ENCODE data around the gene USP10.
A peak's percentile ranks its signal among the peaks of the same experiment; 100 is the strongest.

The USP10 gene

GRCh38 chr16:84819644-84820304 lies 120.0 kb downstream of the USP10 start, which contains the start of gene CRISPLD2 (continued):
- no peak for TF ChIP-seq ZNF561 (tag by site-specific recombination; IDR thresholded peaks at IDR 0.05; ENCODE audit: borderline replicate concordance)
- no peak for TF ChIP-seq ZFP41 (tag by site-specific recombination; IDR thresholded peaks at IDR 0.05; ENCODE audit: borderline replicate concordance)
- TF ChIP-seq ZNF677 (tag by site-specific recombination; IDR thresholded peaks at IDR 0.05), result 0 out of 2 replicates have a peak, but pooled peaks have one; percentile 47
- no peak for TF ChIP-seq ZNF701 (tag by site-specific recombination; IDR thresholded peaks at IDR 0.05)
- TF ChIP-seq ZBTB44 (tag by site-specific recombination; IDR thresholded peaks at IDR 0.05), result 0 out of 2 replicates have a peak, but pooled peaks have one; percentile 26
- TF ChIP-seq SP7 (tag by site-specific recombination; IDR thresholded peaks at IDR 0.05), result no peak
- TF ChIP-seq KLF8 (tag by site-specific recombination; IDR thresholded peaks at IDR 0.05), result no peak
- TF ChIP-seq ZNF664 (tag by site-specific recombination; IDR thresholded peaks at IDR 0.05), result peak; percentile 80
- no peak; the same call in 1 of the 2 replicates for TF ChIP-seq CTCF (tag by site-specific recombination; IDR thresholded peaks at IDR 0.05)
- peak; percentile 8; the same call in 1 of the 2 replicates for TF ChIP-seq ZNF133 (tag by site-specific recombination; IDR thresholded peaks at IDR 0.05)
- peak; percentile 67; the same call in 1 of the 2 replicates for TF ChIP-seq ZNF660 (tag by site-specific recombination; IDR thresholded peaks at IDR 0.05)
- no peak for TF ChIP-seq ZNF544 (tag by site-specific recombination; IDR thresholded peaks at IDR 0.05)
- peak; percentile 80; the same call in 1 of the 2 replicates for TF ChIP-seq ZNF423 (tag by site-specific recombination; IDR thresholded peaks at IDR 0.05)
- no peak for TF ChIP-seq KLF17 (tag by site-specific recombination; IDR thresholded peaks at IDR 0.05)

- Histone ChIP-seq H3K4me1 (ENCODE audit: control insufficient read depth, insufficient read depth, low read length) (no peaks in the 10 kb centered on the region), H3K36me3 (ENCODE audit: control insufficient read depth in 2 of 2, insufficient read depth in 1 of 2, low read length in 2 of 2) (no peaks in the 10 kb centered on the region), H3K4me3 (ENCODE audit: low read depth, low read length) (peak overlapping the region; percentile 36; the same call in 1 of the 2 replicates), H3K9me3 (ENCODE audit: control insufficient read depth, insufficient read depth, low read depth, low read length) (no peaks in the 10 kb centered on the region), H3K27ac (ENCODE audit: extremely low read depth, low read depth, low read length) (no peak overlapping the region)
- POLR2A ChIA-PET, result interaction anchor here (1.0 to 2.3 kb wide), 7 partner anchors 10 to 61 kb away, joined by 3 to 9 read pairs (median 5); no protein-coding TSS in a partner anchor
- CTCF ChIA-PET, result interaction anchor here (1.0 to 1.4 kb wide), 5 partner anchors 12 to 132 kb away, joined by 3 to 5 read pairs (median 3); no protein-coding TSS in a partner anchor
- TF ChIP-seq ZNF701 (tag by site-specific recombination; IDR thresholded peaks at IDR 0.05), result no peak
- no peak for TF ChIP-seq ZNF280C (tag by site-specific recombination; IDR thresholded peaks at IDR 0.05)
- peak; percentile 93 for TF ChIP-seq ZNF335 (tag by site-specific recombination; conservative IDR thresholded peaks at IDR 0.05)
- TF ChIP-seq KLF9 (tag by site-specific recombination; IDR thresholded peaks at IDR 0.05; ENCODE audit: low read depth), result peak; percentile 81
- TF ChIP-seq PRDM1 (tag by site-specific recombination; IDR thresholded peaks at IDR 0.05), result no peak
- no peak for TF ChIP-seq ZNF433 (tag by site-specific recombination; IDR thresholded peaks at IDR 0.05; ENCODE audit: low read depth)
- TF ChIP-seq ZNF37A (tag by site-specific recombination; IDR thresholded peaks at IDR 0.05), result no peak
- no peak for TF ChIP-seq SCRT1 (tag by site-specific recombination; IDR thresholded peaks at IDR 0.05; ENCODE audit: borderline replicate concordance)
- TF ChIP-seq ZBTB17 (tag by site-specific recombination; IDR thresholded peaks at IDR 0.05), result peak; percentile 83
- peak; percentile 59 for TF ChIP-seq SCRT2 (tag by site-specific recombination; IDR thresholded peaks at IDR 0.05)
Observed at GRCh38 chr16:84820305-84820684, 120.5 kb downstream of the USP10 start.

Measured in HEK293 (cell line).